HEK293T (cell line): Measurements from ENCODE around the gene CRAMP1.
A peak's percentile ranks its signal among the peaks of the same experiment; 100 is the strongest.

Experiments used
- CTCF ChIA-PET: fragments of 350-600 bp; formaldehyde crosslinking; extraction: SDS; loops from one replicate; lab custom pipeline; 2021; ENCODE audit warnings: antibody characterized with exemption, inconsistent platforms; lab: Yijun Ruan, JAX
- POLR2A ChIA-PET: fragments of 350-600 bp; formaldehyde crosslinking; extraction: SDS; loops from one replicate; lab custom pipeline; 2020; ENCODE audit warnings: antibody characterized with exemption, inconsistent platforms; lab: Yijun Ruan, JAX
- DNase-seq: peaks from one replicate; pipeline ENCODE4 v3.0.0; 2012; ENCODE audit warnings: mixed read lengths; ENCODE audit errors: extremely low spot score
- ARNT ChIP-seq: fragments of 450-650 bp; IDR thresholded peaks from 2 replicates; pipeline ENCODE4 v1.6.1; 2017; ENCODE audit warnings: mild to moderate bottlenecking
- BHLHE40 ChIP-seq: fragments of 450-650 bp; IDR thresholded peaks from 2 replicates; pipeline ENCODE4 v1.6.1; 2016; ENCODE audit warnings: mild to moderate bottlenecking, moderate library complexity, borderline replicate concordance
- CTBP1 ChIP-seq: fragments of 450-650 bp; IDR thresholded peaks from 2 replicates; pipeline ENCODE4 v1.6.1; 2016; ENCODE audit warnings: borderline replicate concordance
- ELF4 ChIP-seq: fragments of 450-650 bp; IDR thresholded peaks from 2 replicates; pipeline ENCODE4 v1.6.1; 2017; ENCODE audit warnings: antibody characterized with exemption
- FOXA1 ChIP-seq: fragments of 450-650 bp; IDR thresholded peaks from 2 replicates; pipeline ENCODE4 v1.6.1; 2016; ENCODE audit warnings: mild to moderate bottlenecking
- FOXK2 ChIP-seq: fragments of 450-650 bp; IDR thresholded peaks from 2 replicates; pipeline ENCODE4 v1.6.1; 2016; ENCODE audit warnings: mild to moderate bottlenecking
- FOXM1 ChIP-seq: fragments of 450-650 bp; IDR thresholded peaks from 2 replicates; pipeline ENCODE4 v1.6.1; 2017; ENCODE audit warnings: mild to moderate bottlenecking, borderline replicate concordance
- HDGF ChIP-seq: fragments of 450-650 bp; IDR thresholded peaks from 2 replicates; pipeline ENCODE4 v1.6.1; 2017; ENCODE audit warnings: antibody characterized with exemption, borderline replicate concordance
- L3MBTL2 ChIP-seq: fragments of 450-650 bp; conservative IDR thresholded peaks from 2 replicates; pipeline ENCODE4 v1.6.1; 2016; ENCODE audit warnings: mild to moderate bottlenecking
- LEF1 ChIP-seq: fragments of 450-650 bp; IDR thresholded peaks from 2 replicates; pipeline ENCODE4 v1.6.1; 2017; ENCODE audit warnings: mild to moderate bottlenecking, borderline replicate concordance
- NFRKB ChIP-seq: fragments of 450-650 bp; IDR thresholded peaks from 2 replicates; pipeline ENCODE4 v1.6.1; 2016; ENCODE audit warnings: mild to moderate bottlenecking, moderate library complexity
- PKNOX1 ChIP-seq: fragments of 450-650 bp; IDR thresholded peaks from 2 replicates; pipeline ENCODE4 v1.6.1; 2016
- SP1 ChIP-seq: fragments of 450-650 bp; IDR thresholded peaks from 2 replicates; pipeline ENCODE4 v1.6.1; 2017
- SUZ12 ChIP-seq: fragments of 450-650 bp; IDR thresholded peaks from 2 replicates; pipeline ENCODE4 v1.6.1; 2016; ENCODE audit warnings: mild to moderate bottlenecking
- TARDBP ChIP-seq: fragments of 450-650 bp; IDR thresholded peaks from 2 replicates; pipeline ENCODE4 v1.6.1; 2016
- ZNF384 ChIP-seq: fragments of 450-650 bp; IDR thresholded peaks from 2 replicates; pipeline ENCODE4 v1.6.1; 2016

Gene CRAMP1

GRCh38 chr16:1673424-1674151 is 61.4 kb downstream of the CRAMP1 start:
- no peak for TF ChIP-seq BHLHE40
- no peak for TF ChIP-seq HDGF
- no peak for DNase-seq
- ChIA-PET CTCF (no interaction called here), POLR2A (no interaction called here)

GRCh38 chr16:1674306-1674705 is 62.1 kb downstream of the CRAMP1 start:
- POLR2A ChIA-PET: interaction anchor here (2.7 kb wide), 1 partner anchor 31 kb away, joined by 14 read pairs; the partner anchor contains the start of gene MAPK8IP3
- CTCF ChIA-PET: no interaction called here
- no peak for TF ChIP-seq ZNF384
- no peak for TF ChIP-seq ARNT
- no peak for TF ChIP-seq FOXM1
- no peak for DNase-seq

GRCh38 chr16:1674751-1675664 is 62.8 kb downstream of the CRAMP1 start:
- CTCF ChIA-PET: no interaction called here
- POLR2A ChIA-PET: interaction anchor here (0.6 to 2.7 kb wide), 2 partner anchors 31 to 140 kb away, joined by 3 to 14 read pairs; partner anchors contain the start of gene MAPK8IP3
- no peak for DNase-seq
- no peak for TF ChIP-seq CTBP1
- TF ChIP-seq TARDBP: no peak
- no peak for TF ChIP-seq SUZ12
- TF ChIP-seq FOXM1: no peak
- no peak for TF ChIP-seq PKNOX1
- no peak for TF ChIP-seq ARNT

- TF ChIP-seq ELF4 (no peak), TARDBP (no peak), ARNT (no peak), LEF1 (no peak), L3MBTL2 (no peak), SUZ12 (no peak), ZNF384 (no peak), CTBP1 (no peak)
- ChIA-PET POLR2A (interaction anchor here (1.4 to 2.7 kb wide), 2 partner anchors 9 to 29 kb away, joined by 4 to 14 read pairs; partner anchors contain the start of gene MAPK8IP3), CTCF (no interaction called here)
- no peak for DNase-seq
Measured at GRCh38 chr16:1676661-1677060, 64.5 kb downstream of the CRAMP1 start.

- CTCF ChIA-PET: interaction anchor here (1.2 kb wide), 1 partner anchor 29 kb away, joined by 6 read pairs; the partner anchor contains the start of gene MAPK8IP3
- POLR2A ChIA-PET: interaction anchor here (0.7 to 3.4 kb wide), 9 partner anchors 9 to 87 kb away, joined by 3 to 30 read pairs (median 4); partner anchors contain the start of gene MAPK8IP3
Measured at GRCh38 chr16:1677339-1677738, 65.2 kb downstream of the CRAMP1 start.

GRCh38 chr16:1677942-1678499 is 65.9 kb downstream of the CRAMP1 start, which contains the start of gene JPT2:
JPT2 (plus strand) TSS chr16:1678279; CDS start chr16:1678313, 34 bp downstream.
- ChIA-PET POLR2A (interaction anchor here (0.7 to 3.4 kb wide), 11 partner anchors 10 to 87 kb away, joined by 3 to 30 read pairs (median 4); partner anchors contain the start of gene MAPK8IP3), CTCF (interaction anchor here (0.6 to 1.4 kb wide), 3 partner anchors 28 to 84 kb away, joined by 4 to 6 read pairs (median 5); partner anchors contain the start of gene MAPK8IP3)
- TF ChIP-seq ARNT (no peak), SP1 (peak; percentile 76), NFRKB (no peak), ELF4 (no peak), PKNOX1 (peak; percentile 99), SUZ12 (no peak), FOXA1 (no peak), FOXK2 (no peak)
- DNase-seq: peak; percentile 98

More at GRCh38 chr16:1677339-1677738, 65.2 kb downstream of the CRAMP1 start:
- no peak for TF ChIP-seq ELF4
- no peak for DNase-seq
